Gastroesophageal sphincter (tissue), 3 donors: ENCODE data around the gene UBE2H.

Experiments
- CTCF ChIP-seq, 4 experiments: fragments of 200-600 bp in 2 of 4; fragments of 450-650 bp in 2 of 4; sonication (generic) in 1 of 4; IDR thresholded peaks; one replicate each; pipeline ENCODE4 v1.5.1; 2017 to 2019; ENCODE audit warnings: antibody characterized with exemption in 4 of 4, mild to moderate bottlenecking in 2 of 4, moderate library complexity in 2 of 4
- EP300 ChIP-seq: sonication (generic); formaldehyde crosslinking; IDR thresholded peaks from one replicate; pipeline ENCODE4 v1.6.1; 2017; ENCODE audit warnings: antibody characterized with exemption, mild to moderate bottlenecking
- POLR2A ChIP-seq, 2 donors: fragments of 450-650 bp; IDR thresholded peaks; one replicate each; pipeline ENCODE4 v1.6.1; 2017; ENCODE audit warnings: antibody characterized with exemption in 2 of 2, mild to moderate bottlenecking in 2 of 2, moderate library complexity in 1 of 2
- POLR2AphosphoS5 ChIP-seq: sonication (generic); formaldehyde crosslinking; IDR thresholded peaks from one replicate; pipeline ENCODE4 v1.6.1; 2017; ENCODE audit warnings: antibody characterized with exemption

- no peak for TF ChIP-seq CTCF (IDR thresholded peaks at IDR 0.05)
- TF ChIP-seq POLR2A (IDR thresholded peaks at IDR 0.05), result no peak
- no peak for TF ChIP-seq POLR2AphosphoS5
- TF ChIP-seq EP300, result no peak
These were observed 66.0 kb downstream of the UBE2H start for GRCh38 chr7:129886818-129887186.
